Breast epithelium (tissue), 4 donors: ENCODE results near the gene BTN2A1. TPM values are rescaled to one million over a fixed set of nuclear protein-coding genes. Genes with fewer than 3 reads are reported as not detected.

Experiments used
- DNase-seq, 2 donors: peaks; one replicate each; pipeline ENCODE4 v3.0.0-alpha.2; 2019; ENCODE audit warnings: low spot score in 2 of 2
- H3K27ac ChIP-seq, 2 donors: fragments of 200-600 bp; sonication (generic) in 1 of 2; one replicate each; pipeline ENCODE4 v1.5.1; 2016 to 2019; ENCODE audit warnings: mild to moderate bottlenecking in 1 of 2
- H3K27me3 ChIP-seq, 2 donors: fragments of 200-600 bp; sonication (generic) in 1 of 2; one replicate each; pipeline versions ENCODE4 v1.5.1 to v1.6.0; 2017 to 2019; ENCODE audit warnings: control low read depth in 1 of 2, mild to moderate bottlenecking in 1 of 2
- H3K36me3 ChIP-seq: fragments of 200-600 bp; one replicate; pipeline ENCODE4 v1.5.1; 2019
- H3K4me1 ChIP-seq, 2 donors: fragments of 200-600 bp; sonication (generic); one replicate each; pipeline ENCODE4 v1.5.1; 2016 to 2019; ENCODE audit warnings: control low read depth in 1 of 2
- H3K4me3 ChIP-seq, 3 donors: fragments of 200-600 bp; sonication (generic); 1 replicate in 2 of 3; 2 replicates in 1 of 3; pipeline ENCODE4 v1.5.1; 2016 to 2019; ENCODE audit warnings: mild to moderate bottlenecking in 3 of 3, moderate library complexity in 2 of 3
- H3K9me3 ChIP-seq, 2 donors: fragments of 200-600 bp; sonication (generic) in 1 of 2; one replicate each; pipeline ENCODE4 v1.5.1; 2016 to 2019; ENCODE audit warnings: control low read depth in 1 of 2
- POLR2A ChIP-seq: fragments of 450-650 bp; IDR thresholded peaks from one replicate; pipeline ENCODE4 v1.6.1; 2016; ENCODE audit warnings: antibody characterized with exemption, mild to moderate bottlenecking, moderate library complexity
- POLR2AphosphoS5 ChIP-seq, 3 donors: sonication (generic); formaldehyde crosslinking; IDR thresholded peaks; one replicate each; pipeline ENCODE4 v1.6.1; 2017; ENCODE audit warnings: antibody characterized with exemption in 3 of 3
- intact Hi-C: fragments of 100-400 bp; cut with DNase I; formaldehyde crosslinking; loops from one replicate; pipeline ENCODE4 v1.15.1; 2023; ENCODE audit warnings: low total_unique reads
- total RNA-seq, 3 donors: library from RNA; depleted of rRNA; stranded (reverse); fragments of >200 nt; gene quantifications; one replicate each; pipeline ENCODE4 v1.1.0, GENCODE V29; 2016
- TF ChIP-seq, protein P1 (sequence below), 3 donors: fragments of 450-650 bp; IDR thresholded peaks; one replicate each; pipeline ENCODE4 v1.5.1; 2016 to 2017; ENCODE audit warnings: antibody characterized with exemption in 3 of 3, mild to moderate bottlenecking in 3 of 3, moderate library complexity in 3 of 3

Gene BTN2A1
- total RNA-seq, 3 donors from 2014 or later, result 10.6 to 19.6 (median 14.1) TPM

DNA sequence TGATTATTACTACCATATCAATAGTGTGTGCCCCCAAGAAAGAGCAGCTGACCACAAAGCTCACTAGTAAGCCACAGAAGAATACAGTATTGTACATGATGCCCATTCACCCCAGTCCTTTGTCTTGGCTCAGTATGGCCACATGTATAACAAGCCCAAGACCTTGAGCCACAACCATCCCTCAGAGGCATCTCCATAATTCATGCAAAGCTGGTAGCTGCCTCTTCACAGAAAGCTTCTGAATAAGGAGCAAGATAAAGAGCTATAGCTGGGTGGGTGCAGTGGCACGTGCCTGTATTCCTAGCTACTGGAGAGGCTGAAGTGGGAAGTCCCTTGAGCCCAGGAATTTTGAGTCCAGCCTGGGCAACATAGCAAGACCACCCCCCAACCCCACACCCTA is 37.5 kb downstream of the BTN2A1 start:
- H3K4me3 ChIP-seq, result no peak overlapping the region
- no peak for DNase-seq
- H3K27ac ChIP-seq, result no peak overlapping the region
- no peaks in the 10 kb centered on the region for H3K9me3 ChIP-seq
- H3K36me3 ChIP-seq, result no peaks in the 10 kb centered on the region
- intact Hi-C loops, result no loop called here
- TF ChIP-seq, protein P1, sequence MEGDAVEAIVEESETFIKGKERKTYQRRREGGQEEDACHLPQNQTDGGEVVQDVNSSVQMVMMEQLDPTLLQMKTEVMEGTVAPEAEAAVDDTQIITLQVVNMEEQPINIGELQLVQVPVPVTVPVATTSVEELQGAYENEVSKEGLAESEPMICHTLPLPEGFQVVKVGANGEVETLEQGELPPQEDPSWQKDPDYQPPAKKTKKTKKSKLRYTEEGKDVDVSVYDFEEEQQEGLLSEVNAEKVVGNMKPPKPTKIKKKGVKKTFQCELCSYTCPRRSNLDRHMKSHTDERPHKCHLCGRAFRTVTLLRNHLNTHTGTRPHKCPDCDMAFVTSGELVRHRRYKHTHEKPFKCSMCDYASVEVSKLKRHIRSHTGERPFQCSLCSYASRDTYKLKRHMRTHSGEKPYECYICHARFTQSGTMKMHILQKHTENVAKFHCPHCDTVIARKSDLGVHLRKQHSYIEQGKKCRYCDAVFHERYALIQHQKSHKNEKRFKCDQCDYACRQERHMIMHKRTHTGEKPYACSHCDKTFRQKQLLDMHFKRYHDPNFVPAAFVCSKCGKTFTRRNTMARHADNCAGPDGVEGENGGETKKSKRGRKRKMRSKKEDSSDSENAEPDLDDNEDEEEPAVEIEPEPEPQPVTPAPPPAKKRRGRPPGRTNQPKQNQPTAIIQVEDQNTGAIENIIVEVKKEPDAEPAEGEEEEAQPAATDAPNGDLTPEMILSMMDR (IDR thresholded peaks at IDR 0.05), result no peak
- no peak for TF ChIP-seq POLR2AphosphoS5 (IDR thresholded peaks at IDR 0.05)
- TF ChIP-seq POLR2A, result no peak
- no peaks in the 10 kb centered on the region for H3K4me1 ChIP-seq
- no peaks in the 10 kb centered on the region for H3K27me3 ChIP-seq

DNA sequence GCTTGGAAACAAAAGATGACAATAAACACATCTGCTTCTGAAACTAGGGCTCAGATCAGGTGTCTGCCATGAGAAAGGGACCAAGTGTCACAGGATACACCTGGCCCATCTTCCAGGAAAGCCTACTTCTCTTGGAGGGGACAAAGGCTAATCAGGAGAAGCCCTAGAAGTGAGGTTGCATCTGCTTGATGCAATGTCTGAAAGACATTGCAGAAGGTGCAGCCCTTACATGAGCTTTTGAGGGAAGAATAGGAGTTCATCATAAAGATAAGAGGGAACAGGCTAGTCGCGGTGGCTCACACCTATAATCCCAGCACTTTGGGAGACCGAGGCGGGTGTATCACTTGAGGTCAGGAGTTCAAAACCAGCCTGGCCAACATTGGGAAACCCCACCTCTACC is 39.9 kb downstream of the BTN2A1 start:
- intact Hi-C loops, result no loop called here
- no peak overlapping the region for H3K4me3 ChIP-seq
- no peaks in the 10 kb centered on the region for H3K9me3 ChIP-seq
- H3K27ac ChIP-seq, result no peak overlapping the region
- TF ChIP-seq POLR2A, result no peak
- TF ChIP-seq POLR2AphosphoS5 (IDR thresholded peaks at IDR 0.05), result no peak
- TF ChIP-seq, protein P1 (IDR thresholded peaks at IDR 0.05), result no peak
- no peaks in the 10 kb centered on the region for H3K36me3 ChIP-seq
- peaks cover 0 to 10% of the 10 kb centered on the region in 2 donors for H3K27me3 ChIP-seq
- no peak for DNase-seq
- H3K4me1 ChIP-seq, result no peaks in the 10 kb centered on the region

DNA sequence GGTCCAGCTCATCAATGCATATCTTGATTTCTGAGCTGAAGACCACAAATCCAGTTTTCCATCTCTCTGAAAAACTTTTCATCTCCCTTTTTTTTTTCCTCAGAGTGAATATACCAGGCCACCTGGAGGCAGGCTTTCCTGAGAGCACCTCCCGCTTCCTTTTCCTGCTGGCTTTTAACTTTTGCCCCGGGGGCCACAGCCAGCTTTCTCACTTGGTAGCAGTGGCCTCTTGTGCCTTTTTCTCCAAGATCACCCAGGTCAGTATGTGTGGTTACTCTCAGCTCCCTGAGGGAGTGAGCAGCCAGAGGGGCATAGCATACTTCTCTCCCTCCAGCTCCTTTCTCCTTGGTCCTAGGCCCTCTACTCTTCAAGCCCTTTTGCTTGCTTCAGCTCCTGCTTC is 42.3 kb downstream of the BTN2A1 start, which contains the start of gene BTN1A1:
BTN1A1 (plus strand) TSS at position 202 of the 400 bp plus-strand sequence. CDS start 984 bp downstream, outside the sequence.
- no peak for TF ChIP-seq POLR2AphosphoS5 (IDR thresholded peaks at IDR 0.05)
- TF ChIP-seq, protein P1 (IDR thresholded peaks at IDR 0.05), result no peak
- TF ChIP-seq POLR2A, result no peak
- intact Hi-C loops, result no loop called here
- Histone ChIP-seq H3K4me3 (no peak within 1 kb of the TSS), H3K36me3 (no peaks in the 10 kb centered on the region), H3K4me1 (no peaks in the 10 kb centered on the region), H3K27ac (no peak within 1 kb of the TSS), H3K27me3 (peaks cover 0 to 10% of the 10 kb centered on the region in 2 donors), H3K9me3 (no peaks in the 10 kb centered on the region)
- no peak for DNase-seq

DNA sequence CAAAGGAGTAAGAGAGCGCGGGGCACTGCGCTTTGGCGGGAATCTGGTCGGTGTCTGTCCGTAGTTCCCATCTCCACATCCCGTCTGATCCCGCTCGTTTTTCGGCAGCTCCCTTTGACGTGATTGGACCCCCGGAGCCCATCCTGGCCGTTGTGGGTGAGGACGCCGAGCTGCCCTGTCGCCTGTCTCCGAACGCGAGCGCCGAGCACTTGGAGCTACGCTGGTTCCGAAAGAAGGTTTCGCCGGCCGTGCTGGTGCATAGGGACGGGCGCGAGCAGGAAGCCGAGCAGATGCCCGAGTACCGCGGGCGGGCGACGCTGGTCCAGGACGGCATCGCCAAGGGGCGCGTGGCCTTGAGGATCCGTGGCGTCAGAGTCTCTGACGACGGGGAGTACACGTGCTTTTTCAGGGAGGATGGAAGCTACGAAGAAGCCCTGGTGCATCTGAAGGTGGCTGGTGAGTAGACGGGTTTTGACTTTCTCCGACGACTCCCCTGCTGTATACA is 43.8 kb downstream of the BTN2A1 start:
- intact Hi-C loops, result loop anchor here (1.0 kb wide), 1 partner anchor 13 kb away; no protein-coding TSS in a partner anchor
- H3K27me3 ChIP-seq, result peaks cover 0 to 10% of the 10 kb centered on the region in 2 donors

DNA sequence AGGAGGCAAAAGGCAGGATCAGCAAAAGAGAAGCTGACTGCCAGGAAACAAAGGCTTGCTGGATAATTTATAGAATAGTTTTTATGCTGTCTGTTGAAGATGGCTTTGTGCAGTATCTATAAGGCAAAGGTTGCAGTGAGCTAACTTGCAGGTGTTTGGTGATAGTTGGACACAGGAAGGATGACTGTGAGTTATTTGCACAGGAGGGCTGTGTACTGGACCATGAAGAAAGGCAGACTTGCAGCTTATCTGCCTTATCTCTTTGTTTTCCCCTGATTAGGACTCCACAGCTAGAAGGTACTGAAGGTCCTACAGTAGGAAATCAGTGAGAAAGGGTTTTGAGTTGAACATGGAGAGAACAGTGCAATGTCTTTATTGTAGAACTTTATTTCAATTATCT is 44.4 kb downstream of the BTN2A1 start:
- intact Hi-C loops, result no loop called here
- TF ChIP-seq, protein P1 (IDR thresholded peaks at IDR 0.05), result no peak
- Histone ChIP-seq H3K4me3 (peak overlapping the region in 2 of 3 donors; percentile 32 to 61), H3K9me3 (no peaks in the 10 kb centered on the region), H3K27me3 (peaks cover 0 to 10% of the 10 kb centered on the region in 2 donors), H3K4me1 (no peaks in the 10 kb centered on the region), H3K36me3 (no peaks in the 10 kb centered on the region), H3K27ac (no peak overlapping the region)
- no peak for DNase-seq

More for the DNA sequence above, 43.8 kb downstream of the BTN2A1 start:
- H3K4me1 ChIP-seq, result no peaks in the 10 kb centered on the region
- H3K4me3 ChIP-seq, result peak overlapping the region; percentile 24 to 61 (median 32)
- no peaks in the 10 kb centered on the region for H3K36me3 ChIP-seq
- peak in 1 of 2 donors; percentile 52 for DNase-seq
- no peaks in the 10 kb centered on the region for H3K9me3 ChIP-seq
- no peak overlapping the region for H3K27ac ChIP-seq
- TF ChIP-seq POLR2A (no peak), POLR2AphosphoS5 (IDR thresholded peaks at IDR 0.05) (no peak)
- TF ChIP-seq, protein P1 (IDR thresholded peaks at IDR 0.05), result no peak
